Measurements from ENCODE around the gene COPRS.

DNA sequence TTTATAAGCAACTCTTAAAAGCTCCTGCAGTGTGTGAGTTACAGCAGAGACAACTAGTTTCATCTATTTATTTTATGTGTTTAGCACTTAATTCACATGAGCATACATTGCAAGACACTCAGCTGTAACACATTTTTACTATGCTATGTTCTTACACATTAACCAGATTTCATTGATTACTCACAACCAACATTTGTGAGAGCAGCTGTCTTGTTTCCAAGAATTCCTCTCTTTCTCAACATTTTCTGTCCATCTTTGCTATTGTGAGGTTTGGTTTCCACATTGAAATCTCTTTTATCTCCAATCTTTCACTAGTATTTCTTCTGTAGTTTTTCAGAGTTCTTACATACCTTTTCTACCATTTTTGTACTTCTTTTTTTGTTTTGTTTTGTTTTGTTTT, 51.2 kb downstream of the COPRS start:
- TF ChIP-seq HNF4G (IDR thresholded peaks at IDR 0.05; ENCODE audit: borderline replicate concordance, low read depth, low read length) (no peak), HNF4G (CRISPR knock-in tag; IDR thresholded peaks at IDR 0.05; ENCODE audit: borderline replicate concordance, low read depth) (no peak), NRL (CRISPR knock-in tag; IDR thresholded peaks at IDR 0.05; ENCODE audit: borderline replicate concordance) (no peak), ZNF841 (CRISPR knock-in tag; IDR thresholded peaks at IDR 0.05; ENCODE audit: borderline replicate concordance) (no peak), HDAC2 (CRISPR knock-in tag; IDR thresholded peaks at IDR 0.05) (no peak), ZC3H13 (CRISPR knock-in tag; IDR thresholded peaks at IDR 0.05) (no peak), EZH2 (conservative IDR thresholded peaks at IDR 0.05; ENCODE audit: low read depth, low read length) (no peak), IRF2 (CRISPR knock-in tag; IDR thresholded peaks at IDR 0.05) (no peak), ZNF780A (CRISPR knock-in tag; IDR thresholded peaks at IDR 0.05) (no peak), TAF1 (CRISPR knock-in tag; IDR thresholded peaks at IDR 0.05) (no peak), YY1 (IDR thresholded peaks at IDR 0.05; ENCODE audit: insufficient read depth, insufficient replicate concordance, low read depth, low read length) (no peak)
- TF ChIP-seq, protein P1, sequence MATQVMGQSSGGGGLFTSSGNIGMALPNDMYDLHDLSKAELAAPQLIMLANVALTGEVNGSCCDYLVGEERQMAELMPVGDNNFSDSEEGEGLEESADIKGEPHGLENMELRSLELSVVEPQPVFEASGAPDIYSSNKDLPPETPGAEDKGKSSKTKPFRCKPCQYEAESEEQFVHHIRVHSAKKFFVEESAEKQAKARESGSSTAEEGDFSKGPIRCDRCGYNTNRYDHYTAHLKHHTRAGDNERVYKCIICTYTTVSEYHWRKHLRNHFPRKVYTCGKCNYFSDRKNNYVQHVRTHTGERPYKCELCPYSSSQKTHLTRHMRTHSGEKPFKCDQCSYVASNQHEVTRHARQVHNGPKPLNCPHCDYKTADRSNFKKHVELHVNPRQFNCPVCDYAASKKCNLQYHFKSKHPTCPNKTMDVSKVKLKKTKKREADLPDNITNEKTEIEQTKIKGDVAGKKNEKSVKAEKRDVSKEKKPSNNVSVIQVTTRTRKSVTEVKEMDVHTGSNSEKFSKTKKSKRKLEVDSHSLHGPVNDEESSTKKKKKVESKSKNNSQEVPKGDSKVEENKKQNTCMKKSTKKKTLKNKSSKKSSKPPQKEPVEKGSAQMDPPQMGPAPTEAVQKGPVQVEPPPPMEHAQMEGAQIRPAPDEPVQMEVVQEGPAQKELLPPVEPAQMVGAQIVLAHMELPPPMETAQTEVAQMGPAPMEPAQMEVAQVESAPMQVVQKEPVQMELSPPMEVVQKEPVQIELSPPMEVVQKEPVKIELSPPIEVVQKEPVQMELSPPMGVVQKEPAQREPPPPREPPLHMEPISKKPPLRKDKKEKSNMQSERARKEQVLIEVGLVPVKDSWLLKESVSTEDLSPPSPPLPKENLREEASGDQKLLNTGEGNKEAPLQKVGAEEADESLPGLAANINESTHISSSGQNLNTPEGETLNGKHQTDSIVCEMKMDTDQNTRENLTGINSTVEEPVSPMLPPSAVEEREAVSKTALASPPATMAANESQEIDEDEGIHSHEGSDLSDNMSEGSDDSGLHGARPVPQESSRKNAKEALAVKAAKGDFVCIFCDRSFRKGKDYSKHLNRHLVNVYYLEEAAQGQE (IDR thresholded peaks at IDR 0.05; ENCODE audit: borderline replicate concordance in 1 of 2, low read depth in 1 of 2, low read length in 2 of 2), result no peak
- TF ChIP-seq, protein P2, sequence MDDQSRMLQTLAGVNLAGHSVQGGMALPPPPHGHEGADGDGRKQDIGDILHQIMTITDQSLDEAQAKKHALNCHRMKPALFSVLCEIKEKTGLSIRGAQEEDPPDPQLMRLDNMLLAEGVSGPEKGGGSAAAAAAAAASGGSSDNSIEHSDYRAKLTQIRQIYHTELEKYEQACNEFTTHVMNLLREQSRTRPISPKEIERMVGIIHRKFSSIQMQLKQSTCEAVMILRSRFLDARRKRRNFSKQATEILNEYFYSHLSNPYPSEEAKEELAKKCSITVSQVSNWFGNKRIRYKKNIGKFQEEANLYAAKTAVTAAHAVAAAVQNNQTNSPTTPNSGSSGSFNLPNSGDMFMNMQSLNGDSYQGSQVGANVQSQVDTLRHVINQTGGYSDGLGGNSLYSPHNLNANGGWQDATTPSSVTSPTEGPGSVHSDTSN (CRISPR knock-in tag; IDR thresholded peaks at IDR 0.05; ENCODE audit: borderline replicate concordance), result no peak
- TF ChIP-seq, protein P3, sequence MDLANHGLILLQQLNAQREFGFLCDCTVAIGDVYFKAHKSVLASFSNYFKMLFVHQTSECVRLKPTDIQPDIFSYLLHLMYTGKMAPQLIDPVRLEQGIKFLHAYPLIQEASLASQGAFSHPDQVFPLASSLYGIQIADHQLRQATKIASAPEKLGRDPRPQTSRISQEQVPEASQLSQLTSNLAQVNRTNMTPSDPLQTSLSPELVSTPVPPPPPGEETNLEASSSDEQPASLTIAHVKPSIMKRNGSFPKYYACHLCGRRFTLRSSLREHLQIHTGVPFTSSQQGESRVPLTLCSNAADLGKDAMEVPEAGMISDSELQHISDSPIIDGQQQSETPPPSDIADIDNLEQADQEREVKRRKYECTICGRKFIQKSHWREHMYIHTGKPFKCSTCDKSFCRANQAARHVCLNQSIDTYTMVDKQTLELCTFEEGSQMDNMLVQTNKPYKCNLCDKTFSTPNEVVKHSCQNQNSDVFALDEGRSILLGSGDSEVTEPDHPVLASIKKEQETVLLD (CRISPR knock-in tag; IDR thresholded peaks at IDR 0.05; ENCODE audit: low read depth), result no peak
- TF ChIP-seq, protein P4, sequence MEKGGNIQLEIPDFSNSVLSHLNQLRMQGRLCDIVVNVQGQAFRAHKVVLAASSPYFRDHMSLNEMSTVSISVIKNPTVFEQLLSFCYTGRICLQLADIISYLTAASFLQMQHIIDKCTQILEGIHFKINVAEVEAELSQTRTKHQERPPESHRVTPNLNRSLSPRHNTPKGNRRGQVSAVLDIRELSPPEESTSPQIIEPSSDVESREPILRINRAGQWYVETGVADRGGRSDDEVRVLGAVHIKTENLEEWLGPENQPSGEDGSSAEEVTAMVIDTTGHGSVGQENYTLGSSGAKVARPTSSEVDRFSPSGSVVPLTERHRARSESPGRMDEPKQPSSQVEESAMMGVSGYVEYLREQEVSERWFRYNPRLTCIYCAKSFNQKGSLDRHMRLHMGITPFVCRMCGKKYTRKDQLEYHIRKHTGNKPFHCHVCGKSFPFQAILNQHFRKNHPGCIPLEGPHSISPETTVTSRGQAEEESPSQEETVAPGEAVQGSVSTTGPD (CRISPR knock-in tag; IDR thresholded peaks at IDR 0.05), result no peak

All from HepG2 (cell line).